ENCODE data around the gene AP2B1. TPM values are rescaled to one million over a fixed set of nuclear protein-coding genes. Genes with fewer than 3 reads are reported as not detected.

Gene AP2B1
- total RNA-seq, 1 experiment from 2014 or later: 217 TPM

DNA sequence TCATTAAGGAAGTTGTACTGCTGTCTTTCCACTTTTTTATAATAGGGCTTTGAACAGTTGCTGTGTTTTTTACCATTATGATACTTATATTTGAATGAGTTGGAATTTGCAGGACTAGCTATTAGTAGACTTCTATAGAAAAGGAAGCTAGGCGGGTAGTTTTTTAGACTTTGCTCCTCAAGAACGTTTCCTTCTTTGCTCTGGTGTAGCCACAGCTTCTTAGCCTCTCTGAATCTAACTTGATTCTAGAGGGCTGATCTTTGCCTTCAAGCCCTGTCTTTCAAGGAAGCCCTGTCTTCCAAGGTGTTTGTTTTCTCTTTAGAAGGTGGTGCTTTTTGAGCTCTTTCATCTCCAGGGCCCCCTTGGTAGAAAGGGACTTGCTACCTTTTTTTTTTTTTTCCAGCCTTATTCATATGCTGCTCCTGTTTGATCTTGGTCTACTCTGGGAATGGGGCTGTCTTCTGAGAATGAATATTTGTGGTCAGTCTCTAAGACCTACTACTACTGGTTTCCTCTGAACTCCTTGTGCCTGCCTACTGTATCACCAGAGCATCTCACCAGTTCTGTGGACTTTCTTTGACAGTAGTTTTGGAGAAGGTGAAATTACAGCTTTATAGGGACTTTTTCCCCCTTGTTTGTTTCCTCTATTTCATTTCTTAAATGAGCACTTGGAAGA lies 92.0 kb downstream of the AP2B1 start:
- DNase-seq: no peak
- Histone ChIP-seq H3K27me3 (ENCODE audit: insufficient read depth, low read length) (no peaks in the 10 kb centered on the region), H3K23me2 (ENCODE audit: insufficient read length, low read depth, low read length, poor library complexity, severe bottlenecking) (no peaks in the 10 kb centered on the region), H2BK120ac (ENCODE audit: low read depth, low read length, poor library complexity, severe bottlenecking) (no peak overlapping the region), H3K4me2 (ENCODE audit: insufficient read depth, insufficient read length, low read length) (no peak overlapping the region), H2BK20ac (ENCODE audit: low read depth, low read length, poor library complexity, severe bottlenecking) (no peak overlapping the region), H3K56ac (ENCODE audit: insufficient read length, low read depth, low read length) (no peak overlapping the region), H3T11ph (ENCODE audit: low read length) (no peak overlapping the region), H3K79me2 (ENCODE audit: insufficient read depth, low read length) (no peaks in the 10 kb centered on the region), H3K23ac (ENCODE audit: insufficient read length, low read depth, low read length) (no peak overlapping the region), H3K79me1 (ENCODE audit: insufficient read depth, low read depth, low read length, poor library complexity, severe bottlenecking) (no peaks in the 10 kb centered on the region), H2BK15ac (ENCODE audit: low read depth, low read length) (no peak overlapping the region), H2AFZ (ENCODE audit: low read length) (no peak overlapping the region), H3K9me3 (ENCODE audit: control insufficient read depth, low read depth, low read length) (no peaks in the 10 kb centered on the region), H3K4me1 (ENCODE audit: insufficient read depth, low read length) (peaks cover 3% of the 10 kb centered on the region; the same call in 1 of the 2 replicates), H4K8ac (replicated peaks; ENCODE audit: insufficient read length, low read depth, low read length) (no peak overlapping the region), H3K4ac (ENCODE audit: low read depth, low read length) (no peak overlapping the region), H2BK5ac (ENCODE audit: insufficient read length, low read length) (no peak overlapping the region), H3K14ac (ENCODE audit: insufficient read depth, low read length) (no peak overlapping the region), H4K20me1 (ENCODE audit: control insufficient read depth, insufficient read depth, insufficient read length) (no peaks in the 10 kb centered on the region), H3K27ac (ENCODE audit: insufficient read length, low read depth, low read length) (no peak overlapping the region), H3K18ac (ENCODE audit: insufficient read length, low read depth, low read length) (no peak overlapping the region), H2AK5ac (ENCODE audit: insufficient read length, low read length) (no peak overlapping the region), H4K5ac (ENCODE audit: insufficient read length, low read depth, low read length) (no peak overlapping the region), H4K91ac (ENCODE audit: insufficient read length, low read depth, low read length) (no peak overlapping the region), H2BK12ac (ENCODE audit: insufficient read length, low read depth, low read length) (no peak overlapping the region), H3K9ac (ENCODE audit: extremely low read depth, insufficient read length, low read length) (no peak overlapping the region)
- peaks cover 13 to 26% of the 10 kb centered on the region in 2 experiments for H3K4me1 Mint-ChIP-seq
- H3K9me3 Mint-ChIP-seq: no peaks in the 10 kb centered on the region
- no peak overlapping the region for H3K4me3 Mint-ChIP-seq
- TF ChIP-seq CTCF (conservative IDR thresholded peaks at IDR 0.05): no peak
- peaks cover 13 to 50% (median 24%) of the 10 kb centered on the region in 3 experiments for H3K36me3 Mint-ChIP-seq (ENCODE audit: insufficient read depth in 1 of 3, low read depth in 3 of 3)
- H3K27me3 Mint-ChIP-seq (ENCODE audit: low read depth): no peaks in the 10 kb centered on the region
- peak overlapping the region in 2 of 3 experiments; percentile 21 to 51; a peak in 2 of 7 replicates for H3K27ac Mint-ChIP-seq
- no CpG with 5 or more reads among the region's 2 CpGs for WGBS (ENCODE audit: extremely low coverage, insufficient read length, low lambda C conversion rate)

All from H9 (cell line).